Inferior parietal cortex (tissue), 1 donor: ENCODE data around the gene ZNF790.
A peak's percentile ranks its signal among the peaks of the same experiment; 100 is the strongest.
"Not testable (repeated sequence)": the region's sequence is repeated elsewhere in the genome, so short reads cannot be mapped to it uniquely, and the experiment has no call there.

ENCODE experiments used
- DNase-seq: peaks from one replicate; pipeline ENCODE4 v3.0.0-alpha.2; 2016; ENCODE audit errors: extremely low spot score

Gene ZNF790

DNA sequence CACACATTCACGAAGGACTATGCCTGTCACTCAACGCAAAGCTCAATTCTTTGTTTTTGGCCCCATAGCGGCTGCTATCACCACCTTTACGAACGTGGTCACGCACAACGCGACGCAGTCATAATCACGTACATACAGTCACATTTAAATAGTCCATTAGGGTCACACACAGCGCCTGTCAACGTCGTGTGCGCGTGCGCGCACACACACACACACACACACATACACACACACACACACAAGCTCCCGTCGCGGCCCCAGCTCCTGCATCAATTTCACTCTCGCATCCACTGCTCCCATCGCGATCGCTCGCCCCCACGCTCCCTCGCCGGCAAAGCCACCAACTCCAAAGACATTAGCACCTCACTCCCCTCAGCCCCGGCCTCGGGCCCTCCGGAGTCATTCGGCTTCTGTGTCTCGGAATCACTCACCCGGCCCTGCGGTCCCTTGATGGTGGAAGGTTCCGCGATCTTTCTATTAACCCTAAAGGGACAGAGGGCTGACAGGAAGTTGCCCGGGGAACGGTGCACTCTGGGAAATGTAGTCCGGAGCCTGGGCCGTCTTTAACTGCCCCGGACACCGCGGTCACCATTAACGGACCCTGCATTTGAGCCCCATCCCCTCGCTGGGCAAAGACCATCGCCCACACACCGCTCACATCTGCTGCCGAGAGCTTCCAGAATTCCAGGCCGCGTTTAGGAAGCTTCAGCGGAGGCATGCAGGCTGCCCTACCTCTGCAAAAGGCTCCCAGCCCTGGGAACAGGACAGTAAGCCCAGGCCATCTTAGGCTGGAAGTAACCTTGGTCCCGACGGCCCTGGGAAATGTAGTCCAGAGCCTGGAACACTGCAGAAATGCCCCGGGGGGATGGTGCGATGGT, at the start of gene ZNF790:
TSS of gene ZNF790 (minus strand) at position 482 of the 878 bp plus-strand sequence. CDS start 12,768 bp downstream, outside the sequence.
- DNase-seq = peak; percentile 93

DNA sequence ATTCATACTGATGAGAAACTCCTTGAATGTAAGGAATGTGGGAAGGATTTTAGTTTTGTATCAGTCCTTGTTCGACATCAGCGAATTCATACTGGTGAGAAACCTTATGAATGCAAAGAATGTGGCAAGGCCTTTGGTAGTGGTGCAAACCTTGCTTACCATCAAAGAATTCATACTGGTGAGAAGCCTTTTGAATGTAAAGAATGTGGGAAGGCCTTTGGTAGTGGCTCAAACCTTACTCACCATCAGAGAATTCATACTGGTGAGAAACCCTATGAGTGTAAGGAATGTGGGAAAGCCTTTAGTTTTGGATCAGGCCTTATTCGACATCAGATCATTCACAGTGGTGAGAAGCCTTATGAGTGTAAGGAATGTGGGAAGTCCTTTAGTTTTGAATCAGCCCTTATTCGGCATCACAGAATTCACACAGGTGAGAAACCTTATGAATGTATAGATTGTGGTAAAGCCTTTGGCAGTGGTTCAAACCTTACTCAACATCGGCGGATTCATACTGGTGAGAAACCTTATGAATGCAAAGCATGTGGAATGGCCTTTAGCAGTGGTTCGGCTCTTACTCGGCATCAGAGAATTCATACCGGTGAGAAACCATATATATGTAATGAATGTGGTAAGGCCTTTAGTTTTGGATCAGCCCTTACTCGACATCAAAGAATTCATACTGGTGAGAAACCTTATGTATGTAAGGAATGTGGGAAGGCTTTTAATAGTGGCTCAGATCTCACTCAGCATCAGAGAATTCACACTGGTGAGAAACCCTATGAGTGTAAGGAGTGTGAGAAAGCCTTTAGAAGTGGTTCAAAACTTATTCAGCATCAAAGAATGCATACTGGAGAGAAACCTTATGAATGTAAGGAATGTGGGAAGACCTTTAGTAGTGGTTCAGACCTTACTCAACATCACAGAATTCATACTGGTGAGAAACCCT, 39.1 kb upstream of the ZNF790 start:
- no peak for DNase-seq

DNA sequence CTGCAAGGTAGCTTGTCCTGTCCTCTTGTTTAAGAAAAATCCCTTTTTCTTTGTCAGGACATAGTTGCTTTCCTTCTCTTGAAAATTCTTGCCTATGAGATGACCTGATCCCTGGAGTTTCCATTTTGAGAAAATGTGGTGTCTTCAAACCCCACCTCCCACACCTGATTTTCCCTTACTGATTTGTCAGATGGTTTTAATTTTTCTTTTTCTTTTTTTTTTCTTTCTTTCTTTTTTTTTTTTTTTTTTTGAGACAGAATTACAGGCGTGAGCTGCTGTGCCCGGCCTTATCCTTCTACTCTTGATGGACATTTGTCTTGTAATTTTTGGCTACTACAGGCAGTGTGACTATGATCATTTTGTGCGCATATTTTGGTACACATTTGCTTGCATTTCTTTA, 13.7 kb upstream of the ZNF790 start:
- no peak for DNase-seq

DNA sequence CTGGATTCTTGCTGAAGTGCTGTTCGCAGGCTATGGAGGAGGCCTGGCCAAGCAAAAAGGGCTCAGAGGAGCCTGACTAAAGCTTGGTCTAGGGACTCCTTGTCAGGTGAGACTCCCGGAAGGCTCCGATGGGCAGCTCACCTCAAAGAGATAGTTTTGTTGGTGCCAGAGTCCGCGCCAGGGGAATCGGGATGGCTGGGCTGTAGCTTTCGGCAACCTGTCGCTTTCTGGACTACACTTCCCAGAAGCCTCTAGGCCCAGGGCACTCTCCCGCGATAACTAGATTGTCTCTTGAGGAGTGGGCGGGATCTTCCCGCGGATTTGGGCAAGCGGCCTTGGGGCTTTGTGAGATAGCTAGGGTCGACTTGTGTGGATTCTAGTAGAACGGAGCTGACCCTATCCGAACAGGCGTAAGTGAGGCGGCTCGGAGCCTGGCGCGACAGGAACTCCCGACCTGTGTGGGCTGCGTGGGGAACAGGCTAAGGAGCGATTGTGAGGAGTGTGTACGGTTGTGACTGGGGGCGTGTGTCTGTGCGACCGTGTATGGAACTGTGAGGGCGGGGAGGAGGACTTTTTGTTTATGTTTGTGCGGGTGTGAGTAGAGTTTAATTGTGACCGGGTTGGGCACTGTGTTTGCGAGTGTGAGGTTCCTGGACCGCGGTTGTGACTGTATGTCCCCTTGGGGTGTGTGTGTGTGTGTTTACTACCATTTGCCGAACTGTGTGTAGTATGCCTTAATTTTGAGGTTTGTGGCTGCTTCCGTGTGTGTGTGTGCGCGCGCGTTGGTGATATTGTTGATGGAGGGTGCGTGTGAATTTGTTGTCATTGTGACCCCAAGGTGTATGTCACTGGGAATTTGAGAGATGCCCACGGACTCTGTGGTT, 12.6 kb upstream of the ZNF790 start, which contains the start of gene ZNF345:
TSS of gene ZNF345 (plus strand) at position 318 of the 884 bp plus-strand sequence. CDS start 25,955 bp downstream, outside the sequence.
- peak; percentile 95 for DNase-seq

DNA sequence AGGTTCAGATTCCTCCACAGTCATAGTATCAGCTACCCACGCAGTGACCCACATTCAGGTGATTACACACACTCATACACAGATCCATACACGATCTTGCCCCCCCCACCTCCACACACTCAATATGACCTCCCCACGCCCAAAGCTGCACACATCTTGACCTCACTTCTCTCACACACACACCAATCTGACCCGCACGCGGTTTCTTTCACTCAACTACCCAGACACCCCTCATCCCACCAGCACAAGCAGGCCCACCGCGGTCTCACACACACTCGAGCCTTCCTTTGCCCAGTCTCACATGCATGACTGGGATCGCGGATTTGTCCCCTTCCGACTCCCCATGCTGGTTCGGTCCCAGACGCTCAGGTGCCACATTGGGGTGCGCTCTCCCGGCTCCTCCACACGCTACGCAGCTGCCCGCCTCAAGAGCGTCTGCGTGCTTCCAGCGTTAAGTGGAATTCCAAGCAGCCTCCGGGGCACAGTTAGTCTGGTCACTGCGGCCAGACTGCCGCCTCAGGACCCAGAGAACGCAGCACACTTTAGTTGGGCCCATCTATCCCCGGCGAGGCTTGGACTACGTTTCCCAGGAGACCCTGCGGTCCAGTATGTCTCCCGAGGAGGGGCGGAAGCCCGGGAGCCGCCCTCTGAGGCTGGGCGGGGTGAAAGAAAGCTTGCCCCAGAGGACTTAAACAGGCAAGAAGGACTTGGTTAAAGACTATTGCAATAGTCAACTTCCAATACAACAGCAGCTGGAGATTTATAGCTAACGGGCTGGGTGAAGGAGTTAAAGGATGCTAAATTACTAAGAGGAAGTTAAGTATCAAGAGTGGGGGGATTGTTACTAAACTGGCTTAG, 11.7 kb upstream of the ZNF790 start:
- peak; percentile 92 for DNase-seq

DNA sequence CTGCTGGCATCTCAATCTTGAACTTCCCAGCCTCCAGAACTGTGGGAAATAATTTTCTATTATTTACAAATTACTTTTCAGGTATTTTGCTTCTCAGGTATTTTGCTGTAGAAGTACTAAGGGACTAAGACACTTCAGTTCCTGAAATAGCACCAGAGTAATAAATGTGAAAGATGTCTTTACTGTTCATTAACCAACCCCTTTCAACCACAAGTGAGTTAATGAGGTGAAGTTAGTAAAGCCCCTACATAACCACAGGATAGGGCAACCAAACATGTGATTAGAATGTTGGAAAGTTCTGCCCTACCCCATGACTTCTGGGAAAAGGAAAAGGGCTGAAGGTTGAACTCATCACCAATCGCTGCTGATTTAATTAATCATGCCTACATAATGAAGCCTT, 9.8 kb upstream of the ZNF790 start:
- DNase-seq = no peak

DNA sequence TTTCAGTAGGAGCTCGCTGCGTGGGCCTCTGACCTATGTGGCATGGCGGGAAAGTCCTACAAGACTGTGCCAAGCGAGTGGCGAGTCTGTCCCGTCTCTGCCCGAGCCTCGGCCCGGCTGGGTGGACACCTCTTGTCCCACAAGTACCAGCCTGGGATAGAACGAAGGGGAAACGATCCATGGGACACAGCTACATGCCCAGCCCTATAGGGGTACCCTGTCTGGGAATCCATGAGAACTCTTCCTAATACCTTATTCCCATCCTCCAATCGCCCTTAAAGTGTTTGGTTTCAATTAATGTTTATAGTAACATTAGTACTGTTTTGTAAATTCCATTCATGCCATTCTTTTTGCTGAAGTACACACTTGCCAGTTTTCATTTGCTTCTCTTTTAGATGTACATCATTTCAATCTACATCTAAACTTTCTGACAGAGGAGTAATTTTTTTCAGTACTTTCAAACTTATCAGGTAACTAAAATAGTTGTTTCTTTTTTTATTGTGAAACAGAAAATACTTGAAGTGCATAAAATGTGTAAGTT, 667 bp upstream of the ZNF790 start:
- no peak for DNase-seq

DNA sequence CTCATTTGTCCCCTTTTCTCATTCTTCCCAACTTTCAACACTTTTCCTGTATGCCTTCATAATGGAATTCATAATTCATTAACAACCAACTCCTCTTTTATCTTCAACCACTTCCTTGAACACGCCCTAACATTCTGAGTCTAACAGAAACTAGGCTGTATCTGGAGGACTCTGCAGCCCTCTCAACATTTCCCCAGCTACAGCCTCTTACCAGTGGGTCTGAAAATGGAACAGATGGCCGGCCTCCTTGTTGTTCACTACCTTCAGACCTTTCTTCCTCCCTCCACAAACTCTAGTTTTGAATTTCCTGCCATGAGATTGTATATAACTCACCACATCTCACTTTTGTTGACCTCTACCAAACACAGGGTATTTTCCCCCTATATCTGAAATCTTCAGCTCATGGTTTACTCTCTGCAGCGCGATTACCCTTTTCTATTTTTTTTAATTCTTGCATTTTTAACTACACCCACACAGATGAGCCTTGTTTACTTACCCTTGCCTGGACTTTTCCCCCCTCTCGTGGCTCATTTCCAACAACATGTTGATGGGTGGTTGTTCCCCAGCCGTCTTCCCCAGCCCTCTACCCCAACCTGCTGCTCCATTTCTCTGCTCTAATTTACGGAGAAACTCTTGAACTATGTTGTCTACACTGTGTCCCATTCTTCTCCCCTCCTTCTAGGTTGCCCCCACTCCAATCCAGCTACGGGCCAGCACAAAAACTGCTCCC, 846 bp downstream of the ZNF790 start:
- no peak for DNase-seq

DNA sequence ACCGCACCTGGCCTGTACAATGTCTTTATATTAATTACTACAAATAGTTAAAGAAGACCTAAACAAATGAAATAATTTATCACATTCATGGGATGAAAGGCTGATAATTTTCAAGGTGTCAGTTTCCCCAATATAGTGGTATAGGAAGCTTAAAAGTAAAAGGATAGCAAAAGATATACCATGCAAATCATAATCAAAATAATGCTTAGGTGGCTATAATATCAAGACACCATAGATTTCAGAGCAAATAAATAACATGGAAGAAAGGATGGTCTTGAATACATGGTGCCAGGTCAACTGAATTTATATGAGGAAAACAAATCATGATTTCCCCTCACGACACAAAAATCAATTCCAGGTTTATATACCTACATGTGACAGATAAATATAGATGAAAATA, 4.8 kb downstream of the ZNF790 start:
- no peak for DNase-seq

DNA sequence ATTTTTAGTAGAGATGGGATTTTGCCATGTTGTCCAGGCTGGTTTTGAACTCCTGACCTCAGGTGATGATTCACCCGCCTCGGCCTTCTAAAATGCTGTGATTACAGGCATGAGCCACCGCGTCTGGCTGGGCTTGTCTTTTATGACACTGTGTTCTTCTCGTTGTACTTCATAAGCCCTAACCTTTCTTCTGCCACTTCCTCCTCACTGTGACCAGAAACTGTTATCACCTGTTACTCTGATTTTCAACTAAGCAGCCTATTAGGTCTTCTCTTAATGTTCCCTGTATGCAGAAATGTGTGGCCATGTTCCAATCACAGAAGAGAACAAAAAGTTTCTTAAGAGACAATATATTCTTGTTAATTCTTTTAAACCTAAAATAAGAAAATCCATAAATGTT, 16.4 kb downstream of the ZNF790 start:
- no peak for DNase-seq

DNA sequence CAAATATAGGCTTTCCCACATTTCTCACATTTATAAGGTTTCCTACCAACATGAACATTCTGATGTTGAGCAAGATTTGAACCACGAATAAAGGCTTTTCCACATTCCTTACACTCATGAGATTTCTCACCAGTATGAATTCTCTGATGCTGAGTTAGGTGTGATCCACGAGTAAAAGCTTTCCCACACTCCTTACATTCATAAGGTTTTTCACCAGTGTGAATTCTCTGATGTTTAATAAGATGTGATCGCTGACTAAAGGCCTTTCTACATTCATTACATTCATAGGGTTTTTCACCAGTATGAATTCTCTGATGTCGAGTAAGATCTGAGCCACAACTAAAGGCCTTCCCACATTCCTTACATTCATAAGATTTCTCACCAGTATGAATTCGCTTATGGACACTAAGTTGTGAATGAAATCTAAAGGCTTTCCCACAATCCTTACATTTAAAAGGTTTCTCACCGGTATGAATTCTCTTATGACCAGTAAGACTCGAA, 19.0 kb downstream of the ZNF790 start:
- DNase-seq = no peak

DNA sequence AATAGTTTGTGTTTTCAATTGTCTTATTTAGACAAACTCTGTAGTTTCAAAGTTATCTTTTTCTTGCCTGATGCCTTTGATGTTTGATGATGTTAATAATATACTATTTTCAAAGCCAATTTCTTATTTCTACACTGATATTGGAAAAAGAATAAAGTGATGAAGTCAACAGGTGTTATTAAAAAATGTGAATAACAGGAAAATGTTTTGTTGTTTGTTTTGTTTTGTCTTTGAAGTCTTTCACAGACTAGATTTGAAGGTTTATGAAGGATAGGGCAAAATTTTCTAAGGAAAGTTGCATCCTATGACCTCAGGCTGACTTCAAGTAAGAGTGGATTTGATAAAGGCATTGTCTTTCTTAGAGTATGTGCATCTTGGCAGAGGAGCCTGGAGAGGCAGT, 31.2 kb downstream of the ZNF790 start:
- DNase-seq = no peak

DNA sequence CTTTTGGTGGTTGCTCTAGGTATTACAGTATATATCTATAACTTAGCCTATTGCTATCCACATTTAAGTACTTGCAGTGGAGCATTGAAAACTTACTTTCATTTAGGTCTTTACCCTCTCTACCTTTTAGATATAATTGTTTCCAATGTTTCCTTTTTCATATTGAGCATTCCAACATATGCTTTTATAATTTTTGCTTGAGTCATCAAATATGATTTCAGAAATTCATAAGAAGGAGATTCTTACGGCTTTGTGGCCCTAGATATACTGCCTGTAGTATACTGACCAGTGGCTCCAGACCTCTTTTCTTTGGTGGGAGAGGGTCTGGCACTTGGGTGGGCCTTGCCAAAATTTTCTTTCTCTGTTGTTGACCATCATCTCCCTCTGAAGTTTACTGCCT, 32.8 kb downstream of the ZNF790 start:
- no peak for DNase-seq

DNA sequence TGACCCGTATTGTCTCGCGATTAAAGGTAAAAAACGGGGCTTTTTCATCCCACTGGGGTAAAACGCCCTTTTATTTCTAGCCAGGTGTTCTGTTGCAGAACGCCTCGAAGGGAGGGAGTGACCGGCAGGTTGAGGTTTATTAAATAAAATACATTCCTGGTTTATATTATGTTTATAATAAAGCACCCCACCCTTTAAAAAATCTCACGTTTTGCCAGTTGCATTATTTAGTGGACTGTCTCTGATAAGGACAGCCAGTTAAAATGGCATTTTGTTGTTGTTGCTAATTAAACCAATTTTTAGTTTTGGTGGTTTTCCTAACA, 40.4 kb downstream of the ZNF790 start:
- no peak for DNase-seq

DNA sequence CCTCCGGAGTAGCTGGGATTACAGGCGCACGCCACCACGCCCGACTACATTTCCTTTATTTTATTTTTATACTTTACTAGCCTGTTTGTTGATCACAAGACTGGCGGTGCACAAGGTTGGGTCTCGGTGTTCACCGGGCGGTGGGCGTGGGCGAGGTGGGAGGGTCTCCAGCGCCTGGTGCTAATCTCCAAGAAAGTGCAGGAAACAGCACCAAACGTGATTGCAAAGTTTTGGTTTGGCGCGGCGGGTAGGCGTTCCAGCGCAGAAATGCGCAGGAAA, 41.5 kb downstream of the ZNF790 start:
- DNase-seq = no peak

DNA sequence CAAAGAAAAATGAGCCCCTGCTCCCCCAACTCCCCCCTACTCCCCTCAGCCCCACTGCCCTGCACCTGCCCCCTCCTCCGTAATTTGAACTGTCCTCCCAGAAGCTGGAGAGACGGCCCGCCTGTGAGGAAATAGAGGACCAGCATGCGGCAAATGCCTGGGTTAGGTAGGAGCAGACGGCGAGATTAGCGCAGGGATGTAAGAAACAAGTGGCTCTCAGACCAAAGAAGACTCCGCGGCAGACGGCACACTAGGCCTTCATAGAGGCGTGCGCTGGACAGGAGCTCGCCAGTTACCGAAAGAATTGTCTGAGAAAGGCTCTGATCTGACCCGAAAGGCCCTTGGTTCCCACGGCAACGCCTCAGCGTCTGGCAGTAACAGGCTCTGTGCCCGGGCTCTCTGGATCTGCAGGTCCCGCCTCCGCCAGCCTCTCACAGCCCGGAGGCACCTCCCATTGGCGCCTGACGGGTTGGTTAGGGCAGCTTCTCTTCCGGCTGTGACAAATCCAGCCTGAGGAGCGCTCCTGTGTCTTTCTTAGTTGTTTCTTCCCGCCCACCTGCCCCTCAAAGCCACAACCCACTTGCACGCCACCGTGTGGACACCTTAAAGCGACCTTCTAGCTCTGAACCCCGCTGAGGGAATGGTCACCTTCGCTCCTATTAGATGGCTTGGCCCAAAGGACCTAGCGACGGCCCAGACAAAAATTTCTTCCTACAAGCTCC, 46.6 kb downstream of the ZNF790 start:
- not testable (repeated sequence) for DNase-seq

DNA sequence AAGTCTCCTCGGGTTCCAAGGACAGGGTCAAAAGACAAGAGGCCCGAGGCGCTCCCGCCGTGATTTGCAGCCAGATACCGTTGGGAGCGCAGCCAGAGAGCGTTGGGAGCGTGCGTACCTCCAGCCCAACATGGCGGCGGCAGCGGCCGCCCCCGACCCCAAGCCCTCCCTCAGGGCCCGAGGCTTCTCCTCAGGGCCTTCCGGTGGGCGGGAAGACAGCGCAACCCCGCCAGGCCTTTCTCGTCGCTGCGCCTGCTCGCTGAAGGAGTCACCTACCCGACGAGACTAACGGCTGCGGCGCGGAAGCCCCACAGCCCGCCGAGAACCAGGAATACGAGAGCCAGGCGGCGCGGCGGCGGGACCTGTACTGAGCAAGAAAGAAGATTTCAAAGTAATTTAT, 62.4 kb downstream of the ZNF790 start:
- DNase-seq = no peak

DNA sequence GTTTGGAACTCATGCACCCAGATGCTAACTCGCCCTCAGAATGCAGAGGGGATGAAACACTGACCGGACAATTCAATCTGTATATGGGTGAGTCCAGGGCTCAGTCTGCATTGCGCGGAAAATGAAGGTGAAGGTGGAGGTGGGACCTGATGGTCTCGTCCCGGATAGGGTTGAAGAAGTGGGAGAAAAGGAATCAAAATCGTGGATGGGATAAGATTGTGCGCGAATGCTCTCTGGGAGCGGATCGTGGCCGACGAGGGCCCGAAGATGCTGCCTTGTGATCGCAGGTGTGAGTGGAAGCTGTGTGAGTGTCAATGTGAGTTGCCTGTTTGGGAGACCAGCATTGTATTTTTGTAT, 65.0 kb downstream of the ZNF790 start:
- DNase-seq = no peak
